Measurements from ENCODE around the gene CLEC3B.

The CLEC3B gene

DNA sequence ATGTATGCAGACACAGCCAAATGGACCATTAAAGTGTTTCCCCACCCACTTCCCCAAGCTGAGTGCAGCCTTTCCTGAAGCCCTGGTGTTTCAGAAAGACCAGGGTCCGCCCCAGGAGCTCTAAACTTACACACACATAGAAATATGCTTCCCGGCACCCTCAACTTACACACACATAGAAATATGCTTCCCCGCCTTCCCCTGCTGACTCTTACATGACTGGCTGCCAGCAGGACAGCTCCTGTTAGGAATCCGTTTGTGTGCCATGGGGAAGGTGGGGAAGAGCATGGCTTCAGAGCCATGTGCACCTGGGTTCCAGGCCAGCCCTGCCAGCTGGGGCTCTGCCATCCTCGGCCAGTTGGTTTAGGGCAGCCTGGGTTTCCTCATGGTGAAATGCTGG lies 3.6 kb downstream of the CLEC3B start:
- no peak for DNase-seq (ENCODE audit: low spot score)
- TF ChIP-seq, protein P1, sequence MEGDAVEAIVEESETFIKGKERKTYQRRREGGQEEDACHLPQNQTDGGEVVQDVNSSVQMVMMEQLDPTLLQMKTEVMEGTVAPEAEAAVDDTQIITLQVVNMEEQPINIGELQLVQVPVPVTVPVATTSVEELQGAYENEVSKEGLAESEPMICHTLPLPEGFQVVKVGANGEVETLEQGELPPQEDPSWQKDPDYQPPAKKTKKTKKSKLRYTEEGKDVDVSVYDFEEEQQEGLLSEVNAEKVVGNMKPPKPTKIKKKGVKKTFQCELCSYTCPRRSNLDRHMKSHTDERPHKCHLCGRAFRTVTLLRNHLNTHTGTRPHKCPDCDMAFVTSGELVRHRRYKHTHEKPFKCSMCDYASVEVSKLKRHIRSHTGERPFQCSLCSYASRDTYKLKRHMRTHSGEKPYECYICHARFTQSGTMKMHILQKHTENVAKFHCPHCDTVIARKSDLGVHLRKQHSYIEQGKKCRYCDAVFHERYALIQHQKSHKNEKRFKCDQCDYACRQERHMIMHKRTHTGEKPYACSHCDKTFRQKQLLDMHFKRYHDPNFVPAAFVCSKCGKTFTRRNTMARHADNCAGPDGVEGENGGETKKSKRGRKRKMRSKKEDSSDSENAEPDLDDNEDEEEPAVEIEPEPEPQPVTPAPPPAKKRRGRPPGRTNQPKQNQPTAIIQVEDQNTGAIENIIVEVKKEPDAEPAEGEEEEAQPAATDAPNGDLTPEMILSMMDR (IDR thresholded peaks at IDR 0.05; ENCODE audit: extremely low read depth, insufficient read depth, missing control alignments) = no peak
- in situ Hi-C loops (cut with MboI; ENCODE audit: low pct_unique_long_range_greater_than_20kb, low sequenced_read_pairs, unreplicated experiment) = loop anchor here (25.0 kb wide), 2 partner anchors 483 to 633 kb away; no protein-coding TSS in a partner anchor

DNA sequence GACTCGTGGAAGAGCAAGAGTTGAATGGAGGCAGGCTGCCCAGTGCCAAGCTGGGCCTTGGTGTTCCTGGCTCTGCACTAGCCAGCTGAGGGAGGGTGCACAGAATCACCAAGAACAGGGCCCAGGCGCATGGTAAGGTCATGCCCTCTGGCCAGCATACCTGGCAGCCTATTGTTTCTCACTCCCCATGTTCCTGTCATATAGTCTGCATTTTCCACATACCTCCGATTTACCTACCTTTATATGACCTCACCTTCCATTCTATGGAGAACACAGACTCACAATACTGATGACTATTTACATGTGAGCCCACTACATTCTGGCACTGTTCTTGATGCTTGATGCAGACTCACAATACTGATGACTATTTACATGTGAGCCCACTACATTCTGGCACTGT lies 5.4 kb downstream of the CLEC3B start:
- in situ Hi-C loops (cut with MboI; ENCODE audit: low pct_unique_long_range_greater_than_20kb, low sequenced_read_pairs, unreplicated experiment) = loop anchor here (25.0 kb wide), 2 partner anchors 481 to 631 kb away; no protein-coding TSS in a partner anchor
- no peak for DNase-seq (ENCODE audit: low spot score)
- TF ChIP-seq, protein P1 (IDR thresholded peaks at IDR 0.05; ENCODE audit: extremely low read depth, insufficient read depth, missing control alignments) = no peak

DNA sequence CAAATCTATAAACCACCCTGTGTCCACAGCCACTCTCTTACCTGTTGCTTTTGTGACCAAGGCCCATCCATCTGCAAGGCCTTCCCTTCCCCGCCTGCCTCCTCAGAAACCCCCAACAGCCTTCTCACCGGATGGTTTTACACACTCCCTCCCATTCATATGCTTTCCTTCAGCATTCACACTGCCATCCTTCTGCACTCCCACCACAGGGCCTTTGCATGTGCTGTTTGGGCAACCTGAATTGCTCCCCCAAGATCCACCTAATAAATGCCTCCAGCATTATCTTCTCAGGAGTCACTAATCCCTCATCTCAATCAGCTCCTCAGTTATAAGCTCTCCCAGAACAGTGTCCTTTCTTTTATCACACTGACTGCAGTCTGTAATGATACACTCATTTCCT lies 6.0 kb downstream of the CLEC3B start:
- DNase-seq (ENCODE audit: low spot score) = no peak
- in situ Hi-C loops (cut with MboI; ENCODE audit: low pct_unique_long_range_greater_than_20kb, low sequenced_read_pairs, unreplicated experiment) = loop anchor here (25.0 kb wide), 2 partner anchors 480 to 630 kb away; no protein-coding TSS in a partner anchor
- TF ChIP-seq, protein P1 (IDR thresholded peaks at IDR 0.05; ENCODE audit: extremely low read depth, insufficient read depth, missing control alignments) = no peak

DNA sequence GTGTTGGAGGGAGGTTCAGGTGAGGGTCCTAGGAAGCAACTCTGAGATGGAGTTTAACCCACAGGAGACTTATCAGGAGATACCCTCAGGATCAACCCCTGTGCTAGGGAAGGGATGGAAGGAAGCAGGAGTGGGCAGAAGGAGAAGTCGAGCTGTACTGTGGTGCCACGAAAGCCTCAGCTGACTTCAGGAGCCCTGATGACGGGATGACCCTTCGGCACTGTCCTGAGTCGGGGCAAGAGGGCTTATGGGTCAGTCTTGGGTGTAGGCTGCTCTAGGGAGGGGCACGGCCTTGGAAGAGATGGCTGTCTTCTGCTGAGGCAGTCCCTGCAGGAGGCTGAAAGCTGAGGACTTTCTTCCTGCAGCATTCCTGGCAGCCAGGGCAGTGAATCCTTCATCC lies 7.7 kb downstream of the CLEC3B start:
- DNase-seq (ENCODE audit: low spot score) = no peak
- TF ChIP-seq, protein P1 (IDR thresholded peaks at IDR 0.05; ENCODE audit: extremely low read depth, insufficient read depth, missing control alignments) = no peak
- in situ Hi-C loops (cut with MboI; ENCODE audit: low pct_unique_long_range_greater_than_20kb, low sequenced_read_pairs, unreplicated experiment) = loop anchor here (25.0 kb wide), 2 partner anchors 479 to 629 kb away; no protein-coding TSS in a partner anchor

DNA sequence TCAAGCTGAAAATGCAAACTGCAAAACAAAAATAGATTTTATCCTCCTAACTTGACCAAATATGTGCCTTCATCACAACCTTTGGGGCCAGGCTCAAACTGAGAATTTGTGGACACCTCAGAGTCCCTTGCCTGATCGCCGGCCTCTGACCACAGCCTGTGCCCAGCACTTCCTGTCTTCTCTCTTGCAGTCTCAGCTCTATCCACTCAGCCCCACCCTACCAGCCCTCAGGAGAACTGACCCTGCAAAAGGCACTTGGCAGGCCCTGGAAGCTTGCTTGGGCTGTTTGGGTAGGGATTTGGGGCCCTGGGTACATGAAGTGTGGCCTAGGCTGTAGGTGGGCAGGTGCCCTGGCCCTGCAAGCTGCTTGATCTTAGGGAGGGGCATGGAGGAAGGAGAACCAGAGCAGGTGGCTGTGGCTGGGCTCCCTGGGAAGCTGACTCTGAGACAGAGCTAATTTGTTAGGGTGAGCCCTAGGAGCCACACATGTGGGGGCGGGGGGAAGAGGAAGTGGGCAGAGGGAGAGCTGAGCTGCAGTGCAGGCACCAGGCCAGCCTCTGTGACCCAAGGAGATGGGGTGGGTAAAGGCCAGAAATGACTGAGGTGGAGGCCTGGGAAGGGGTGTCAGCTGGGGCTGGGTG lies 8.6 kb downstream of the CLEC3B start:
- in situ Hi-C loops (cut with MboI; ENCODE audit: low pct_unique_long_range_greater_than_20kb, low sequenced_read_pairs, unreplicated experiment) = loop anchor here (25.0 kb wide), 2 partner anchors 478 to 628 kb away; no protein-coding TSS in a partner anchor
- peak; percentile 40 for DNase-seq (ENCODE audit: low spot score)
- TF ChIP-seq, protein P1 (IDR thresholded peaks at IDR 0.05; ENCODE audit: extremely low read depth, insufficient read depth, missing control alignments) = no peak

DNA sequence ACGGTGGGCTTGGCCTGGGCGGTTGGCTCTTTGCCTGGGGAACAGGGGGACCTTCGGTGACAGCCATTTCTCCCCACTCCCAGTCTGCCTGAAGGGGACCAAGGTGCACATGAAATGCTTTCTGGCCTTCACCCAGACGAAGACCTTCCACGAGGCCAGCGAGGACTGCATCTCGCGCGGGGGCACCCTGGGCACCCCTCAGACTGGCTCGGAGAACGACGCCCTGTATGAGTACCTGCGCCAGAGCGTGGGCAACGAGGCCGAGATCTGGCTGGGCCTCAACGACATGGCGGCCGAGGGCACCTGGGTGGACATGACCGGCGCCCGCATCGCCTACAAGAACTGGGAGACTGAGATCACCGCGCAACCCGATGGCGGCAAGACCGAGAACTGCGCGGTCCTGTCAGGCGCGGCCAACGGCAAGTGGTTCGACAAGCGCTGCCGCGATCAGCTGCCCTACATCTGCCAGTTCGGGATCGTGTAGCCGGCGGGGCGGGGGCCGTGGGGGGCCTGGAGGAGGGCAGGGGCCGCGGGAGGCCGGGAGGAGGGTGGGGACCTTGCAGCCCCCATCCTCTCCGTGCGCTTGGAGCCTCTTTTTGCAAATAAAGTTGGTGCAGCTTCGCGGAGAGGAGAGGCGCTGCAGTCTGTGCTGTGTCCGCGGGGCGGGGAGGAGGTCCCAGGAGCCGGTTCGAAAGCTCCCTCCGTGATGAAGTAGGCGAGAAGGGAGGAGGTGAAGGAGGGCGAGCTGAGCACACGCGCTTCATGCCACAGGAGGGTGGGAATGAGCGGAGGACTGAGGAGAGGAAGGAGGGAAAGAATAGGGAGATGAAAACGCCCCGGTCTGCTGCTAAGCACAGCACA lies 9.6 kb downstream of the CLEC3B start:
- in situ Hi-C loops (cut with MboI; ENCODE audit: low pct_unique_long_range_greater_than_20kb, low sequenced_read_pairs, unreplicated experiment) = loop anchor here (25.0 kb wide), 2 partner anchors 477 to 627 kb away; no protein-coding TSS in a partner anchor
- DNase-seq (ENCODE audit: low spot score) = no peak
- TF ChIP-seq, protein P1 (IDR thresholded peaks at IDR 0.05; ENCODE audit: extremely low read depth, insufficient read depth, missing control alignments) = no peak

All from GM13977 (cell line).